Keratinocyte (primary cell): ENCODE results near the gene PLEKHM1. TPM values are rescaled to one million over a fixed set of nuclear protein-coding genes. Genes with fewer than 3 reads are reported as not detected.
A peak's percentile ranks its signal among the peaks of the same experiment; 100 is the strongest.
"Not testable (repeated sequence)": the region's sequence is repeated elsewhere in the genome, so short reads cannot be mapped to it uniquely, and the experiment has no call there.

Experiments used
- DNase-seq: peaks from one replicate; pipeline ENCODE4 v3.0.0-alpha.2; 2011; ENCODE audit warnings: low read depth, missing footprints, low spot score
- FAIRE-seq: peaks from 2 replicates; lab custom pipeline; 2011; peaks lifted over from hg19 to GRCh38; lab: Jason Lieb, UNC
- H2AFZ ChIP-seq: 2 replicates; pipeline ENCODE4 v1.6.0; 2012; ENCODE audit warnings: low read length, control low read depth, inconsistent platforms; ENCODE audit not compliant: control insufficient read depth
- H3K27ac ChIP-seq: 2 replicates; pipeline ENCODE4 v1.5.1; 2011; ENCODE audit warnings: low read length; ENCODE audit not compliant: control insufficient read depth, insufficient read depth
- H3K27me3 ChIP-seq: 3 replicates; pipeline ENCODE4 v1.6.0; 2011; ENCODE audit warnings: low read length; ENCODE audit not compliant: control insufficient read depth, insufficient read depth; ENCODE audit errors: extremely low read depth
- H3K36me3 ChIP-seq, 2 experiments: 2 replicates in 1 of 2; 3 replicates in 1 of 2; pipeline ENCODE4 v1.5.1; 2011; ENCODE audit warnings: low read length in 2 of 2, mild to moderate bottlenecking in 1 of 2; ENCODE audit not compliant: control insufficient read depth in 2 of 2, insufficient read depth in 2 of 2; ENCODE audit errors: extremely low read depth in 1 of 2
- H3K4me1 ChIP-seq: 3 replicates; pipeline ENCODE4 v1.5.1; 2011; ENCODE audit warnings: low read length; ENCODE audit not compliant: control insufficient read depth, insufficient read depth; ENCODE audit errors: extremely low read depth
- H3K4me2 ChIP-seq: 3 replicates; pipeline ENCODE4 v1.6.0; 2011; ENCODE audit warnings: low read depth, low read length; ENCODE audit not compliant: control insufficient read depth, insufficient read depth; ENCODE audit errors: extremely low read depth
- H3K4me3 ChIP-seq, 3 experiments: fragments of 200-600 bp in 1 of 3; sonication (generic) in 1 of 3; 2 replicates in 2 of 3; 3 replicates in 1 of 3; pipeline ENCODE4 v1.5.1; 2011 to 2016; ENCODE audit warnings: low read length in 3 of 3, mild to moderate bottlenecking in 3 of 3, control low read depth in 2 of 3, inconsistent platforms in 1 of 3, low read depth in 1 of 3, mixed read lengths in 1 of 3, mixed run types in 1 of 3, moderate library complexity in 1 of 3; ENCODE audit not compliant: control insufficient read depth in 2 of 3, insufficient read depth in 2 of 3; ENCODE audit errors: extremely low read depth in 1 of 3
- H3K79me2 ChIP-seq: 2 replicates; pipeline ENCODE4 v1.6.0; 2012; ENCODE audit warnings: low read length; ENCODE audit not compliant: control insufficient read depth, insufficient read depth
- H3K9ac ChIP-seq: 3 replicates; pipeline ENCODE4 v1.6.0; 2011; ENCODE audit warnings: low read length; ENCODE audit not compliant: control insufficient read depth, insufficient read depth; ENCODE audit errors: extremely low read depth
- H3K9me1 ChIP-seq: 3 replicates; pipeline ENCODE4 v1.6.0; 2011; ENCODE audit warnings: low read length; ENCODE audit not compliant: control insufficient read depth, insufficient read depth; ENCODE audit errors: extremely low read depth
- H3K9me3 ChIP-seq: 2 replicates; pipeline ENCODE4 v1.5.1; 2012; ENCODE audit warnings: low read depth, low read length; ENCODE audit not compliant: control insufficient read depth
- H4K20me1 ChIP-seq: 3 replicates; pipeline ENCODE4 v1.6.0; 2011; ENCODE audit warnings: low read length; ENCODE audit not compliant: control insufficient read depth, insufficient read depth; ENCODE audit errors: extremely low read depth
- CTCF ChIP-seq, 3 experiments: IDR thresholded peaks in 1 of 3; conservative IDR thresholded peaks in 1 of 3; optimal IDR thresholded peaks in 1 of 3; 2 replicates in 2 of 3; 3 replicates in 1 of 3; pipeline versions ENCODE3 to v1.5.1; 2011; ENCODE audit warnings: low read length in 3 of 3, mild to moderate bottlenecking in 3 of 3, moderate library complexity in 2 of 3, control low read depth in 1 of 3, inconsistent platforms in 1 of 3; ENCODE audit not compliant: insufficient read depth in 2 of 3; ENCODE audit errors: extremely low read depth in 1 of 3
- dilution Hi-C: fragments of 300-500 bp; cut with MboI; formaldehyde crosslinking; loops from one replicate; pipeline ENCODE4 v1.7.0; 2020; ENCODE audit warnings: low sequenced_read_pairs; ENCODE audit not compliant: extremely low pct_ligation_motif_present
- polyA plus RNA-seq, 5 experiments: library from polyadenylated mRNA; depleted of rRNA in 3 of 5; stranded (reverse) in 3 of 5; stranded (forward) in 1 of 5; unstranded in 1 of 5; fragments of >200 nt; gene quantifications; 1 replicate in 1 of 5; 2 replicates in 3 of 5; 3 replicates in 1 of 5; pipeline versions ENCODE4 v1.2.1 to v1.2.3, GENCODE V29; 2011 to 2012; ENCODE audit warnings: missing spikeins in 2 of 5, low read depth in 1 of 5, low replicate concordance in 1 of 5

The PLEKHM1 gene
- polyA plus RNA-seq, 1 donor (not counting 4 experiments of a cell fraction or from before 2014, with no cell fraction given), result 33.0 TPM

- dilution Hi-C loops, H3K79me2 ChIP-seq, H3K27me3 ChIP-seq, H3K9ac ChIP-seq, H3K4me2 ChIP-seq, H2AFZ ChIP-seq, H3K9me1 ChIP-seq, H3K4me3 ChIP-seq, FAIRE-seq, H3K27ac ChIP-seq, DNase-seq, H3K4me1 ChIP-seq, H4K20me1 ChIP-seq, H3K9me3 ChIP-seq: not testable (repeated sequence)
- peaks cover 0 to 12% of the 10 kb centered on the region in 2 experiments for H3K36me3 ChIP-seq
Measured at GRCh38 chr17:45454341-45454740, 36.2 kb downstream of the PLEKHM1 start.

DNA sequence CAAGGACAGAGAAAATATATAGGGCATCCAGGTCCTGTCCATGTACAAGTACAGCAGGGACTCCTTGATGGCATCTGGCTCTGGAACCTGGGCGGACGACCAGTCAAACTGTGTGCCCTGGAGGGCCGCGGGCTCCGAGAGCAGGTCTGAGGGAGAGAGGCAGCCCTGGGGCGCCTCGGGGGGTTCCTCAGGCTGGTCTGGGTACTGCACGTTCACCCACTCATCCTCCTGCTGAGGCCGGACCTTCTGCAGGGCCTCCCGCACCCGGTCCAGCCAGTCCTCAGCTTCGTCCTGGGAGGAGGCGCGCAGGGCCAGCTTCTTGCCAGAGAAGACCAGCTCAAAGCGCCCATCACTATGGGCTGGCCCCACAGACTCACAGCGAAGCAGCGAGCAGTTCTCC lies 36.8 kb downstream of the PLEKHM1 start:
- H3K9me3 ChIP-seq, H3K27me3 ChIP-seq, dilution Hi-C loops, H4K20me1 ChIP-seq, H3K4me2 ChIP-seq, DNase-seq, H2AFZ ChIP-seq, H3K4me3 ChIP-seq, H3K9me1 ChIP-seq, H3K9ac ChIP-seq, FAIRE-seq, H3K27ac ChIP-seq, H3K79me2 ChIP-seq, H3K4me1 ChIP-seq: not testable (repeated sequence)
- peaks cover 0 to 12% of the 10 kb centered on the region in 2 experiments for H3K36me3 ChIP-seq
- TF ChIP-seq CTCF (optimal IDR thresholded peaks at IDR 0.05 in 1 of 3, IDR thresholded peaks at IDR 0.05 in 1 of 3, conservative IDR thresholded peaks at IDR 0.05 in 1 of 3; ENCODE audit: extremely low read depth in 1 of 3, insufficient read depth in 2 of 3, low read length in 3 of 3), result peak in 1 of 3 experiments; percentile 15

- H3K4me3 ChIP-seq, H2AFZ ChIP-seq, H4K20me1 ChIP-seq, H3K4me2 ChIP-seq, FAIRE-seq, H3K9ac ChIP-seq, DNase-seq, H3K9me1 ChIP-seq, H3K27me3 ChIP-seq, dilution Hi-C loops, H3K79me2 ChIP-seq, H3K4me1 ChIP-seq, H3K9me3 ChIP-seq, H3K27ac ChIP-seq: not testable (repeated sequence)
- peaks cover 0 to 12% of the 10 kb centered on the region in 2 experiments for H3K36me3 ChIP-seq
Measured at GRCh38 chr17:45453225-45453534, 37.3 kb downstream of the PLEKHM1 start.

DNA sequence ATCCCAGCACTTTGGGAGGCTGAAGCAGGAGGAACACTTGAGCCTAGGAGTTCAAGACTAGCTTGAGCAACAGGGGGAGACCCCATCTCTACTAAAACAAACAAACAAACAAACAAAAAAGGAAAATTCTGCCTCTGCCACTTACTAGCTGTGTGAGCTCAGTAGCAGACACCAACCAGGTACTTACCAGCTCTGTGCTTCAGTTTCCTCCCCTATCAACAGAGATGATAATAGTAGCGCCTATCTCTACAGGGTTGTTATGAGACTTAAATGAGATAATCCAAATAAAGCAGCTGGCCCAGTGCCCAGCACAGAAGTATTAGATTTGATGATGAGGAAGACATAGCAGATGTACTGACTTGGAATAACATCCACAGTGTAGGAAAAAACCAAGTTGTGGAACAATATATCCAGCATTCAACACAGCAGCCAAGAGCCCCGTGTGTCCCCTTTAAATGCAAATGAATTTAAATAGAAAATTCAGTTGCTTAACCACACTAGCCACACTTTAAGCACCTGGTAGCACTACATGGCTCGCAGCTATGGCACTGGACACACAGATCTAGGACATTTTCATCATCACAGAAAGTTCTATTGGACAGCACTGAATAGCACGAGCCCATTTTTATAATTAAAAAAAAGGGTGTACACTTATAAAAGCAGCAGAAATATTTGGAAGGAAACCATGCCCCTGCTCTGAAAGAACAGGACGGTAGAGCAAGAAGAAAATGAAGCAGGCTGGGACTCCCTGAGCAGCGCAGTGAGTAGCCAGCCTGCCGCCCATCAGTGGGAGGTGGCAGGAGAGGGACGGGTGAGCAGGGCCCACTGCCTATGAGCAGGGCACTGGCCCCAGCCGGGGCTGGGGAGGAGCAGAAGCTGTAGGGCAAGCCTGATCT lies 37.9 kb downstream of the PLEKHM1 start:
- not testable (repeated sequence) for FAIRE-seq

More for the DNA sequence above, 37.9 kb downstream of the PLEKHM1 start:
- H3K4me3 ChIP-seq, H3K9ac ChIP-seq, H3K27me3 ChIP-seq, H3K9me3 ChIP-seq, DNase-seq, H3K79me2 ChIP-seq, H3K27ac ChIP-seq, H3K9me1 ChIP-seq, H4K20me1 ChIP-seq, H3K4me2 ChIP-seq, dilution Hi-C loops, H2AFZ ChIP-seq, H3K4me1 ChIP-seq: not testable (repeated sequence)
- H3K36me3 ChIP-seq, result peaks cover 0 to 12% of the 10 kb centered on the region in 2 experiments
